ENCODE measurements around the gene LYSMD3.
A peak's percentile ranks its signal among the peaks of the same experiment; 100 is the strongest.

The LYSMD3 gene

DNA sequence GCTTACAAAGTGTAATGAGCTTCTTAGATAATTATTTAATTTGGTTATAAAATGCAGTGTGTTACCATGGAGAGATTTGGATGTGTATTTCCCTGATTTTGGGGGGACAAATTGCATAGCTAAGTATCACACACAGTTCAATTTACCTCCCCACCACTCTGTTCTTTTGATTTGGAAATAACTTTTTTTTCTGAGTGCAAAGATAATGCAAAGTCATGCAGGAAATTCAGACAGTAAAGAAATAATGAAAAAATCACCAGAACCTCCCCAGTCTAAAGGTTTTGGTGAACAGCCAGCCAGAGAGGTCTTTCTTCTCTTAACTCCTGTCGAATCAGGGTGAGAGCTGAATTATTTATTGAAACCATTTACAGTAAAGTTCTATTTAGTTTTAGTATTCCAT, 32.4 kb upstream of the LYSMD3 start:
- Histone ChIP-seq H3K4me3 (ENCODE audit: low read depth, low read length, poor library complexity, severe bottlenecking) (no peak overlapping the region), H4K20me1 (ENCODE audit: insufficient read depth, low read length) (no peaks in the 10 kb centered on the region), H3F3A (ENCODE audit: insufficient read depth, low read length) (no peaks in the 10 kb centered on the region), H3K27ac (ENCODE audit: low read depth, low read length, poor library complexity, severe bottlenecking) (no peak overlapping the region), H3K27me3 (ENCODE audit: insufficient read depth, low read length) (peaks cover 5% of the 10 kb centered on the region; the same call in 1 of the 2 replicates), H2AFZ (ENCODE audit: low read length) (no peak overlapping the region), H3K4me2 (ENCODE audit: low read length) (no peak overlapping the region), H3K4me1 (ENCODE audit: insufficient read depth, low read length, severe bottlenecking) (no peaks in the 10 kb centered on the region), H3K9me2 (ENCODE audit: low read depth, low read length) (no peaks in the 10 kb centered on the region), H3K9me3 (ENCODE audit: low read length) (no peaks in the 10 kb centered on the region), H3K9ac (ENCODE audit: low read length) (no peak overlapping the region), H3K36me3 (ENCODE audit: insufficient read depth, low read length) (no peaks in the 10 kb centered on the region), H3K79me2 (ENCODE audit: insufficient read depth, low read length) (no peaks in the 10 kb centered on the region)
- TF ChIP-seq, protein P1, sequence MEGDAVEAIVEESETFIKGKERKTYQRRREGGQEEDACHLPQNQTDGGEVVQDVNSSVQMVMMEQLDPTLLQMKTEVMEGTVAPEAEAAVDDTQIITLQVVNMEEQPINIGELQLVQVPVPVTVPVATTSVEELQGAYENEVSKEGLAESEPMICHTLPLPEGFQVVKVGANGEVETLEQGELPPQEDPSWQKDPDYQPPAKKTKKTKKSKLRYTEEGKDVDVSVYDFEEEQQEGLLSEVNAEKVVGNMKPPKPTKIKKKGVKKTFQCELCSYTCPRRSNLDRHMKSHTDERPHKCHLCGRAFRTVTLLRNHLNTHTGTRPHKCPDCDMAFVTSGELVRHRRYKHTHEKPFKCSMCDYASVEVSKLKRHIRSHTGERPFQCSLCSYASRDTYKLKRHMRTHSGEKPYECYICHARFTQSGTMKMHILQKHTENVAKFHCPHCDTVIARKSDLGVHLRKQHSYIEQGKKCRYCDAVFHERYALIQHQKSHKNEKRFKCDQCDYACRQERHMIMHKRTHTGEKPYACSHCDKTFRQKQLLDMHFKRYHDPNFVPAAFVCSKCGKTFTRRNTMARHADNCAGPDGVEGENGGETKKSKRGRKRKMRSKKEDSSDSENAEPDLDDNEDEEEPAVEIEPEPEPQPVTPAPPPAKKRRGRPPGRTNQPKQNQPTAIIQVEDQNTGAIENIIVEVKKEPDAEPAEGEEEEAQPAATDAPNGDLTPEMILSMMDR (IDR thresholded peaks at IDR 0.05; ENCODE audit: low read length), result no peak
- TF ChIP-seq EZH2 (IDR thresholded peaks at IDR 0.05; ENCODE audit: borderline replicate concordance, low read length), result no peak

GRCh38 chr5:90560771-90561170, 31.4 kb upstream of the LYSMD3 start:
- H3K9me2 ChIP-seq (ENCODE audit: low read depth, low read length), result no peaks in the 10 kb centered on the region
- H3K9me3 ChIP-seq (ENCODE audit: low read length), result no peaks in the 10 kb centered on the region
- no peaks in the 10 kb centered on the region for H3K79me2 ChIP-seq (ENCODE audit: insufficient read depth, low read length)
- no peaks in the 10 kb centered on the region for H3K4me1 ChIP-seq (ENCODE audit: insufficient read depth, low read length, severe bottlenecking)
- no peak overlapping the region for H3K4me3 ChIP-seq (ENCODE audit: low read depth, low read length, poor library complexity, severe bottlenecking)
- H3K36me3 ChIP-seq (ENCODE audit: insufficient read depth, low read length), result no peaks in the 10 kb centered on the region
- no peak overlapping the region for H3K9ac ChIP-seq (ENCODE audit: low read length)
- no peak for TF ChIP-seq EZH2 (IDR thresholded peaks at IDR 0.05; ENCODE audit: borderline replicate concordance, low read length)
- TF ChIP-seq, protein P1 (IDR thresholded peaks at IDR 0.05; ENCODE audit: low read length), result no peak
- H3K27ac ChIP-seq (ENCODE audit: low read depth, low read length, poor library complexity, severe bottlenecking), result no peak overlapping the region
- H3F3A ChIP-seq (ENCODE audit: insufficient read depth, low read length), result no peaks in the 10 kb centered on the region
- H2AFZ ChIP-seq (ENCODE audit: low read length), result no peak overlapping the region
- no peaks in the 10 kb centered on the region for H4K20me1 ChIP-seq (ENCODE audit: insufficient read depth, low read length)
- peaks cover 5% of the 10 kb centered on the region; the same call in 1 of the 2 replicates for H3K27me3 ChIP-seq (ENCODE audit: insufficient read depth, low read length)
- H3K4me2 ChIP-seq (ENCODE audit: low read length), result no peak overlapping the region

- Histone ChIP-seq H3K9me3 (ENCODE audit: low read length) (no peaks in the 10 kb centered on the region), H3K36me3 (ENCODE audit: insufficient read depth, low read length) (no peaks in the 10 kb centered on the region), H2AFZ (ENCODE audit: low read length) (no peak within 1 kb of the TSS), H3K79me2 (ENCODE audit: insufficient read depth, low read length) (no peaks in the 10 kb centered on the region), H3K4me1 (ENCODE audit: insufficient read depth, low read length, severe bottlenecking) (no peaks in the 10 kb centered on the region), H4K20me1 (ENCODE audit: insufficient read depth, low read length) (no peaks in the 10 kb centered on the region), H3K9me2 (ENCODE audit: low read depth, low read length) (no peaks in the 10 kb centered on the region), H3F3A (ENCODE audit: insufficient read depth, low read length) (no peaks in the 10 kb centered on the region), H3K4me2 (ENCODE audit: low read length) (peak within 1 kb of the TSS; percentile 16; the same call in 1 of the 2 replicates), H3K9ac (ENCODE audit: low read length) (no peak within 1 kb of the TSS), H3K4me3 (ENCODE audit: low read depth, low read length, poor library complexity, severe bottlenecking) (no peak within 1 kb of the TSS), H3K27me3 (ENCODE audit: insufficient read depth, low read length) (peaks cover 5% of the 10 kb centered on the region; the same call in 1 of the 2 replicates), H3K27ac (ENCODE audit: low read depth, low read length, poor library complexity, severe bottlenecking) (no peak within 1 kb of the TSS)
- TF ChIP-seq, protein P1 (IDR thresholded peaks at IDR 0.05; ENCODE audit: low read length), result no peak
- no peak for TF ChIP-seq EZH2 (IDR thresholded peaks at IDR 0.05; ENCODE audit: borderline replicate concordance, low read length)
Observed at GRCh38 chr5:90558344-90559192, 29.2 kb upstream of the LYSMD3 start, which contains the start of gene ADGRV1. TSS of gene ADGRV1 (plus strand) at chr5:90558797. CDS start at chr5:90558896, 99 bp downstream.
